Ovary (tissue), 3 donors: ENCODE measurements around the gene PSMG4.

Experiments used
- EP300 ChIP-seq: sonication (generic); formaldehyde crosslinking; IDR thresholded peaks from one replicate; pipeline ENCODE4 v1.6.1; 2017; ENCODE audit warnings: antibody characterized with exemption
- POLR2A ChIP-seq: fragments of 450-650 bp; IDR thresholded peaks from one replicate; pipeline ENCODE4 v1.6.1; 2017; ENCODE audit warnings: antibody characterized with exemption, mild to moderate bottlenecking, moderate library complexity
- TF ChIP-seq, protein P1 (sequence below), 3 donors: fragments of 450-650 bp in 2 of 3; fragments of 200-600 bp in 1 of 3; IDR thresholded peaks; one replicate each; pipeline versions ENCODE4 v1.5.1 to v1.8.0; 2016 to 2022; ENCODE audit warnings: antibody characterized with exemption in 3 of 3, mild to moderate bottlenecking in 1 of 3
- donor health status: DM: no; HTN: no; CAD: no.

DNA sequence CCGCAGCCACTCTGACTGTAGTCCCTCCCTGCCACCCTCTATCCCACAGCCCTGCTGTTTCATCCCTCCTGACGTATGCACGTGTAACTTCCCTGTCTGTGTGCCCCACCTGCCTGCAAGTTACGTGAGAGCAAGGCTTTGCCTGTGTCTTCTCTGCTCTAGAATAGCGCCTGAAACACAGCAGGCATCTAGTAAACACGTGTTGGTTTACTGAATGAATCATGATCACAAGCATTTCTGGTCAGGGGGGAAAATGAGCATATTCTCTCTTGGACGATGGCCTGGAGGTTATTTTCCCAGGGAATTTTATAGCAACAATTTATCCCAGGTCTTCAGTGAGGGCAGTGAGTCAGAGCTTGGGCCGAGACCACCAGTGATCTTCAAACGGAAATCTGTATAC, 38.3 kb downstream of the PSMG4 start:
- TF ChIP-seq, protein P1, sequence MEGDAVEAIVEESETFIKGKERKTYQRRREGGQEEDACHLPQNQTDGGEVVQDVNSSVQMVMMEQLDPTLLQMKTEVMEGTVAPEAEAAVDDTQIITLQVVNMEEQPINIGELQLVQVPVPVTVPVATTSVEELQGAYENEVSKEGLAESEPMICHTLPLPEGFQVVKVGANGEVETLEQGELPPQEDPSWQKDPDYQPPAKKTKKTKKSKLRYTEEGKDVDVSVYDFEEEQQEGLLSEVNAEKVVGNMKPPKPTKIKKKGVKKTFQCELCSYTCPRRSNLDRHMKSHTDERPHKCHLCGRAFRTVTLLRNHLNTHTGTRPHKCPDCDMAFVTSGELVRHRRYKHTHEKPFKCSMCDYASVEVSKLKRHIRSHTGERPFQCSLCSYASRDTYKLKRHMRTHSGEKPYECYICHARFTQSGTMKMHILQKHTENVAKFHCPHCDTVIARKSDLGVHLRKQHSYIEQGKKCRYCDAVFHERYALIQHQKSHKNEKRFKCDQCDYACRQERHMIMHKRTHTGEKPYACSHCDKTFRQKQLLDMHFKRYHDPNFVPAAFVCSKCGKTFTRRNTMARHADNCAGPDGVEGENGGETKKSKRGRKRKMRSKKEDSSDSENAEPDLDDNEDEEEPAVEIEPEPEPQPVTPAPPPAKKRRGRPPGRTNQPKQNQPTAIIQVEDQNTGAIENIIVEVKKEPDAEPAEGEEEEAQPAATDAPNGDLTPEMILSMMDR (IDR thresholded peaks at IDR 0.05): no peak
- TF ChIP-seq POLR2A (no peak), EP300 (no peak)
